Vagina (tissue), 2 donors: ENCODE data around the gene ANAPC2. TPM values are rescaled to one million over a fixed set of nuclear protein-coding genes. Genes with fewer than 3 reads are reported as not detected.

Experiments
- DNase-seq, 2 donors: peaks; one replicate each; pipeline ENCODE4 v3.0.0-alpha.2; 2017; ENCODE audit errors: extremely low spot score in 2 of 2
- H3K27ac ChIP-seq: fragments of 200-600 bp; sonication (generic); one replicate; pipeline ENCODE4 v1.5.1; 2019
- H3K27me3 ChIP-seq: fragments of 200-600 bp; sonication (generic); one replicate; pipeline ENCODE4 v1.5.1; 2019
- H3K36me3 ChIP-seq, 2 donors: fragments of 200-600 bp; sonication (generic); one replicate each; pipeline ENCODE4 v1.5.1; 2017 to 2019
- H3K4me1 ChIP-seq: fragments of 200-600 bp; sonication (generic); one replicate; pipeline ENCODE4 v1.5.1; 2019
- H3K4me3 ChIP-seq, 2 donors: fragments of 200-600 bp; sonication (generic); 1 replicate in 1 of 2; 2 replicates in 1 of 2; pipeline ENCODE4 v1.5.1; 2016 to 2019
- H3K9me3 ChIP-seq: fragments of 200-600 bp; sonication (generic); one replicate; pipeline ENCODE4 v1.5.1; 2019
- CTCF ChIP-seq, 3 experiments: fragments of 450-650 bp in 2 of 3; fragments of 200-600 bp in 1 of 3; sonication (generic) in 1 of 3; IDR thresholded peaks; one replicate each; pipeline ENCODE4 v1.5.1; 2017 to 2019; ENCODE audit warnings: antibody characterized with exemption in 3 of 3, mild to moderate bottlenecking in 2 of 3, moderate library complexity in 2 of 3
- POLR2A ChIP-seq, 2 donors: fragments of 450-650 bp; IDR thresholded peaks; one replicate each; pipeline ENCODE4 v1.6.1; 2017; ENCODE audit warnings: antibody characterized with exemption in 2 of 2, mild to moderate bottlenecking in 2 of 2, moderate library complexity in 2 of 2
- POLR2AphosphoS5 ChIP-seq, 2 donors: sonication (generic); formaldehyde crosslinking; IDR thresholded peaks; one replicate each; pipeline ENCODE4 v1.9.0; 2017; ENCODE audit warnings: antibody characterized with exemption in 2 of 2, mild to moderate bottlenecking in 2 of 2, low read depth in 1 of 2; ENCODE audit not compliant: insufficient read depth in 1 of 2
- intact Hi-C: fragments of 100-400 bp; cut with DNase I; formaldehyde crosslinking; loops from one replicate; pipeline ENCODE4 v1.15.1; 2023
- total RNA-seq: library from RNA; depleted of rRNA; stranded (reverse); fragments of >200 nt; gene quantifications from one replicate; pipeline ENCODE4 v1.2.3, GENCODE V29; 2016

ANAPC2 gene
- total RNA-seq, 1 donor from 2014 or later: 30.0 TPM

- Histone ChIP-seq H3K36me3 (peaks cover 0 to 10% of the 10 kb centered on the region in 2 donors), H3K27ac (no peak overlapping the region), H3K4me3 (no peak overlapping the region), H3K9me3 (no peaks in the 10 kb centered on the region), H3K27me3 (no peaks in the 10 kb centered on the region), H3K4me1 (peaks cover 69% of the 10 kb centered on the region)
- intact Hi-C loops: loop anchor here (5.0 kb wide), 1 partner anchor 34 kb away; the partner anchor contains the start of genes CYSRT1 and RNF224
- DNase-seq: no peak
- TF ChIP-seq CTCF (IDR thresholded peaks at IDR 0.05): no peak
- no peak for TF ChIP-seq POLR2A (IDR thresholded peaks at IDR 0.05)
- no peak for TF ChIP-seq POLR2AphosphoS5 (IDR thresholded peaks at IDR 0.05; ENCODE audit: insufficient read depth in 1 of 2, low read depth in 1 of 2)
Measured at GRCh38 chr9:137193771-137194170, 5.4 kb upstream of the ANAPC2 start.

GRCh38 chr9:137192859-137193258 is 4.5 kb upstream of the ANAPC2 start:
- no peak for TF ChIP-seq POLR2AphosphoS5 (IDR thresholded peaks at IDR 0.05; ENCODE audit: insufficient read depth in 1 of 2, low read depth in 1 of 2)
- TF ChIP-seq CTCF (IDR thresholded peaks at IDR 0.05): no peak
- no peak for TF ChIP-seq POLR2A (IDR thresholded peaks at IDR 0.05)
- H3K4me3 ChIP-seq: no peak overlapping the region
- no peak for DNase-seq
- no peaks in the 10 kb centered on the region for H3K9me3 ChIP-seq
- intact Hi-C loops: loop anchor here (5.0 kb wide), 1 partner anchor 34 kb away; the partner anchor contains the start of genes CYSRT1 and RNF224
- no peaks in the 10 kb centered on the region for H3K27me3 ChIP-seq
- peaks cover 0 to 10% of the 10 kb centered on the region in 2 donors for H3K36me3 ChIP-seq
- H3K27ac ChIP-seq: no peak overlapping the region
- H3K4me1 ChIP-seq: peaks cover 61% of the 10 kb centered on the region

GRCh38 chr9:137192448-137192780 is 4.1 kb upstream of the ANAPC2 start:
- no peak overlapping the region for H3K4me3 ChIP-seq
- peaks cover 0 to 10% of the 10 kb centered on the region in 2 donors for H3K36me3 ChIP-seq
- H3K4me1 ChIP-seq: peaks cover 61% of the 10 kb centered on the region
- intact Hi-C loops: loop anchor here (5.0 kb wide), 1 partner anchor 35 kb away; the partner anchor contains the start of genes CYSRT1 and RNF224
- no peaks in the 10 kb centered on the region for H3K9me3 ChIP-seq
- no peak overlapping the region for H3K27ac ChIP-seq
- H3K27me3 ChIP-seq: no peaks in the 10 kb centered on the region
- DNase-seq: no peak
- TF ChIP-seq CTCF (IDR thresholded peaks at IDR 0.05): no peak
- no peak for TF ChIP-seq POLR2A (IDR thresholded peaks at IDR 0.05)
- TF ChIP-seq POLR2AphosphoS5 (IDR thresholded peaks at IDR 0.05; ENCODE audit: insufficient read depth in 1 of 2, low read depth in 1 of 2): no peak

- no peak overlapping the region for H3K27ac ChIP-seq
- TF ChIP-seq POLR2AphosphoS5 (IDR thresholded peaks at IDR 0.05; ENCODE audit: insufficient read depth in 1 of 2, low read depth in 1 of 2) (no peak), CTCF (IDR thresholded peaks at IDR 0.05) (no peak), POLR2A (IDR thresholded peaks at IDR 0.05) (no peak)
- H3K36me3 ChIP-seq: peaks cover 0 to 10% of the 10 kb centered on the region in 2 donors
- no peak overlapping the region for H3K4me3 ChIP-seq
- no peaks in the 10 kb centered on the region for H3K9me3 ChIP-seq
- DNase-seq: no peak
- intact Hi-C loops: loop anchor here (5.0 kb wide), 1 partner anchor 35 kb away; the partner anchor contains the start of genes CYSRT1 and RNF224
- H3K27me3 ChIP-seq: no peaks in the 10 kb centered on the region
- peaks cover 61% of the 10 kb centered on the region for H3K4me1 ChIP-seq
Measured at GRCh38 chr9:137191691-137192447, 3.5 kb upstream of the ANAPC2 start.

GRCh38 chr9:137191245-137191644 is 2.9 kb upstream of the ANAPC2 start:
- no peak for DNase-seq
- Histone ChIP-seq H3K4me3 (no peak overlapping the region), H3K36me3 (peaks cover 0 to 10% of the 10 kb centered on the region in 2 donors), H3K9me3 (no peaks in the 10 kb centered on the region), H3K4me1 (peaks cover 61% of the 10 kb centered on the region), H3K27ac (no peak overlapping the region), H3K27me3 (no peaks in the 10 kb centered on the region)
- TF ChIP-seq CTCF (IDR thresholded peaks at IDR 0.05) (no peak), POLR2AphosphoS5 (IDR thresholded peaks at IDR 0.05; ENCODE audit: insufficient read depth in 1 of 2, low read depth in 1 of 2) (no peak), POLR2A (IDR thresholded peaks at IDR 0.05) (no peak)
- intact Hi-C loops: loop anchor here (5.0 kb wide), 1 partner anchor 36 kb away; the partner anchor contains the start of genes CYSRT1 and RNF224
